ENCODE results near the gene CDKN1A.

The CDKN1A gene

GRCh38 chr6:36663504-36664446 is 14.7 kb upstream of the CDKN1A start:
- no peak for TF ChIP-seq GATA2 (IDR thresholded peaks at IDR 0.05; ENCODE audit: low read depth, low read length)

DNA sequence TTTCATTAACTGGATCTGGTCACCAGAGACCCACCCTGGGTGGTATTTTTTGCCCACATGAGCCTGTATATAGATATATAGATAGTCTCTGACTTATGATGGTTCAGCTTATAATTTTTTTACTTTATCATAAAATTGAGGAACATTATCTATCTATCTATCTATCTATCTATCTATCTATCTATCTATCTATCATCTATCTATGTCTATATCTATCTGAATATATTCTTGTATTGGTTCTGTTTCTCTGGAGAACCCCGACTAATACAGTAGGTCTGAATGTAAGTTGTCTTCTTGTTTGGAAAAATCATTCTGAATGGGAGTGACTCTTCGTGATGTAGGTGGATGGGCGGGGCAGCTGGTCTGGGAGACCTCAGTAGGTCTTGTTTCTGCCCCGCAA is 13.3 kb upstream of the CDKN1A start:
- TF ChIP-seq GATA2 (IDR thresholded peaks at IDR 0.05; ENCODE audit: low read depth, low read length) (no peak), GATA3 (IDR thresholded peaks at IDR 0.05; ENCODE audit: low read depth, low read length) (no peak)

DNA sequence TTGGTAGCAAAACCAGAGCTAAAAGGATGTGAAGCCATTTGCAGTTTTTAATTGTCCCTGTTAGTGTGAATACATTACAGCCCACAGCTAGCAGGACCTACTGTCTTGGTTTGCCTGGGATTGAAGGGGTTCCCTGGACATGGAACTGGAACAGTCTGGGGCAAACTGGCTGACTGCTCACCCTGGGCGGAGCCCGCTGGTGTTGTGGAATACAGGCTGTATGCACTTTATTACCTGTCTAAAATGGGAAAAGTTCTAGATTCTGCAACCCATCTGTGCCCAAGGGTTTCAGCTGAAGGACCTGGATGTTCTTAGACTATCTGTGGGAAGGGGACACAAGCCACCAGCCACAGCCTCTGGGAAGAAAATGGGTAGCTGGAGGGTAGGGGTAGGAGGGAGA is 12.2 kb upstream of the CDKN1A start:
- TF ChIP-seq GATA2 (IDR thresholded peaks at IDR 0.05; ENCODE audit: low read depth, low read length) (no peak), GATA3 (IDR thresholded peaks at IDR 0.05; ENCODE audit: low read depth, low read length) (no peak)

DNA sequence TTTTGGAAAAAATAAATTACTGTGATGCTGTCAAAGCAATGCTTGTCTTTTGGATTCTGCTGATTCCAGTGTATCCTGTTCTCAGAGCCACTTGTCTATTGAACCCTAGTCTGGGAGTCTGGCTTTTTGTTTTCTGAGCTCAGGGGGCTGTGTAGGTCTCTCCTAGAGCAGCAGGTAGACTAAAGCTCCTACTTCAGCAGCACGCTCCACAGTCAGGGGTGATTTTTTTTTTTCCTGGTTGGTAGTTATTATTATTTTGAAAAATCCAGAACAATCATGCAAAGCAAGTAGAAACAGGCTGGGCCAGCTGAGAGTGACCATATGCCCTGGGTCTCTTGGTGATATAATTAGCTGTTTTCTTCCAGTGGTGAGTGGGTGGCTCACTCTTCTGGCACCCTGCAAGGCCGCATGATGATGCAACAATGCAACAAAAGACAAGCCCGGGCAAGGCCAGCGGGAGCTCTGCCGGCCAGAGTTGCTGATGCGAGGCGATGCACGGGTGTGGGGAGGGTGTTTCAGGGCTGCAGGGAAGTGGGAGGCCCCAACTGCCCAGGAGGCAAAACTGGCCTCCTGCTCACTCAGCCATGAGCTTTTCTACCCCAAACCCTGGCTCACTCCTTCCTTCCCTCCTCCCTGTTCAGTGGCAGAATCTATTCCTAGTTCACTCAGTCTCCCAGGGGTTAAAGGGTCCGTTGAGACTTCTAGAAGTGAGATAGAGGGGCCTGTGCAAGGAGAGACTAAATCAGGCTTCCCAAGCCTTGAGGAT is 11.5 kb upstream of the CDKN1A start:
- no peak for TF ChIP-seq GATA3 (IDR thresholded peaks at IDR 0.05; ENCODE audit: low read depth, low read length)
- no peak for TF ChIP-seq GATA2 (IDR thresholded peaks at IDR 0.05; ENCODE audit: low read depth, low read length)

- TF ChIP-seq GATA3 (IDR thresholded peaks at IDR 0.05; ENCODE audit: low read depth, low read length) (no peak), GATA2 (IDR thresholded peaks at IDR 0.05; ENCODE audit: low read depth, low read length) (no peak)
These were observed 9.9 kb upstream of the CDKN1A start for GRCh38 chr6:36668591-36668990.

DNA sequence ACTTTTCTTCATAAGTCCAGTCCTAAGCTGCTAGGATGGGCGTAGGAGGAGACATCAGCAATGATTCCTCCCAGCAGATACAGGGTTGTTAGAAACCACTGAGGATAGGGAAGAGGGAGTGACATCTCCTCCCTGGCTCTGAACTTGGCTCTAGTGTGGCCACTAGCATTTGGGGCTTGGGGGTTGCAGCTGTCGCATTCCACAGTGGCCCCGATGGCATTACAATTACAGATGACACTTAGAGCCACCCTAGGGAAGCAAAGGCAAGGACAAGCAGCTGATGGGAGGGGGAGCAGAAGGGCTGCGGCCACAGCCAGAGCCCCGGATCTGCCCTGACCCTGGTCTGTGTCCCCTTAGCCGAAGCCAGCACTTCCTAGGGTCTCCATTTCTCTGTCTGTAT is 9.5 kb upstream of the CDKN1A start:
- TF ChIP-seq GATA2 (IDR thresholded peaks at IDR 0.05; ENCODE audit: low read depth, low read length) (no peak), GATA3 (IDR thresholded peaks at IDR 0.05; ENCODE audit: low read depth, low read length) (no peak)

DNA sequence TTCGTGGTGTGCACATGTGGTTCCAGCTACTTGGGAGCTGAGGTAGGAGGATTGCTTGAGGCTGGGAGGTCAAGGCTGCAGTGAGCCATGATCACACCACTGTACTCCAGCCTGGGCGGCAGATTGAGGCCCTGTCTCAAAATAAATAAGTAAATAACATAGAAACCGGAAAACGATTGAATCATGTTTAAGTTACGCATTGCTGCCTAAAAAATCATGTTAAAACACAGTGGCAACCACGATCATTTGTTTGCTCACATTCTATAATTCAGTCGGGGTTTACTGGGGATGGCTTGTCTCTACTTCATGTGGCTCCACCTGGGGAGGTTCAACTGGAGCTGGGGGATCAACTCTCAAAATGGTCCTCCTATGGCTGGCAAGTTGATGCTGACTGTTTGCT is 8.2 kb upstream of the CDKN1A start:
- TF ChIP-seq GATA2 (IDR thresholded peaks at IDR 0.05; ENCODE audit: low read depth, low read length) (no peak), GATA3 (IDR thresholded peaks at IDR 0.05; ENCODE audit: low read depth, low read length) (no peak)

- no peak for TF ChIP-seq GATA3 (IDR thresholded peaks at IDR 0.05; ENCODE audit: low read depth, low read length)
- TF ChIP-seq GATA2 (IDR thresholded peaks at IDR 0.05; ENCODE audit: low read depth, low read length), result no peak
These were observed 6.7 kb upstream of the CDKN1A start for GRCh38 chr6:36671687-36672375.

DNA sequence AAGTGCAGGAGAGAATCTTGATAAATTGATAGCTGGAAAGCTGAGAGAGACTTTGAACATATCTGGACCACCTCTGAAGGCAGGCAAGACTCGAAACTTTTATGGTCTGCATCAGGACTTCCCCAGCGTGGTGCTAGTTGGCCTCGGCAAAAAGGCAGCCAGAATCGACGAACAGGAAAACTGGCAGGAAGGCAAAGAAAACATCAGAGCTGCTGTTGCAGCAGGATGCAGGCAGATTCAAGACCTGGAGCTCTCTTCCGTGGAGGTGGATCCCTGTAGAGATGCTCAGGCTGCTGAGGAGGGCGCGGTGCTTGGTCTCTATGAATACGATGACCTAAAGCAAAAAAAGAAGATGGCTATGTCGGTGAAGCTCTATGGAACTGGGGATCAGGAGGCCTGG is 4.6 kb upstream of the CDKN1A start:
- TF ChIP-seq GATA3 (IDR thresholded peaks at IDR 0.05; ENCODE audit: low read depth, low read length), result no peak
- TF ChIP-seq GATA2 (IDR thresholded peaks at IDR 0.05; ENCODE audit: low read depth, low read length), result no peak

DNA sequence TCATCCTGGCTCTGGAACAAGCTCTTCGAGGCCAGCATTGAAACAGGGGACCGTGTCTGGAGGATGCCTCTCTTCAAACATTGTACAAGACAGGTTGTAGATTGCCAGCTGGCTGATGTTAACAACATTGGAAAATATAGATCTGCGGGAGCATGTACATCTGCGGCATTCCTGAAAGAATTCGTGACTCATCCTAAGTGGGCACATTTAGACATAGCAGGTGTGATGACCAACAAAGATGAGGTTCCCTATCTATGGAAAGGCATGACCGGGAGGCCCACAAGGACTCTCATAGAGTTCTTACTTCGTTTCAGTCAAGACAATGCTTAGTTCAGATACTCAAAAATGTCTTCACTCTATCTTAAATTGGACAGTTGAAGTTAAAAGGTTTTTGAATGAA is 3.6 kb upstream of the CDKN1A start:
- TF ChIP-seq GATA3 (IDR thresholded peaks at IDR 0.05; ENCODE audit: low read depth, low read length), result no peak
- no peak for TF ChIP-seq GATA2 (IDR thresholded peaks at IDR 0.05; ENCODE audit: low read depth, low read length)

DNA sequence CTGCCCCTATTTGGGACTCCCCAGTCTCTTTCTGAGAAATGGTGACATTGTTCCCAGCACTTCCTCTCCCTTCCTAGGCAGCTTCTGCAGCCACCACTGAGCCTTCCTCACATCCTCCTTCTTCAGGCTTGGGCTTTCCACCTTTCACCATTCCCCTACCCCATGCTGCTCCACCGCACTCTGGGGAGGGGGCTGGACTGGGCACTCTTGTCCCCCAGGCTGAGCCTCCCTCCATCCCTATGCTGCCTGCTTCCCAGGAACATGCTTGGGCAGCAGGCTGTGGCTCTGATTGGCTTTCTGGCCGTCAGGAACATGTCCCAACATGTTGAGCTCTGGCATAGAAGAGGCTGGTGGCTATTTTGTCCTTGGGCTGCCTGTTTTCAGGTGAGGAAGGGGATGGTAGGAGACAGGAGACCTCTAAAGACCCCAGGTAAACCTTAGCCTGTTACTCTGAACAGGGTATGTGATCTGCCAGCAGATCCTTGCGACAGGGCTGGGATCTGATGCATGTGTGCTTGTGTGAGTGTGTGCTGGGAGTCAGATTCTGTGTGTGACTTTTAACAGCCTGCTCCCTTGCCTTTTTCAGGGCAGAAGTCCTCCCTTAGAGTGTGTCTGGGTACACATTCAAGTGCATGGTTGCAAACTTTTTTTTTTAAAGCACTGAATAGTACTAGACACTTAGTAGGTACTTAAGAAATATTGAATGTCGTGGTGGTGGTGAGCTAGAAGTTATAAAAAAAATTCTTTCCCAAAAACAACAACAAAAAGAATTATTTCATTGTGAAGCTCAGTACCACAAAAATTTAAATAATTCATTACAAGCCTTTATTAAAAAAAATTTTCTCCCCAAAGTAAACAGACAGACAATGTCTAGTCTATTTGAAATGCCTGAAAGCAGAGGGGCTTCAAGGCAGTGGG is 2.1 kb upstream of the CDKN1A start:
- TF ChIP-seq GATA2 (IDR thresholded peaks at IDR 0.05; ENCODE audit: low read depth, low read length) (no peak), GATA3 (IDR thresholded peaks at IDR 0.05; ENCODE audit: low read depth, low read length) (no peak)

DNA sequence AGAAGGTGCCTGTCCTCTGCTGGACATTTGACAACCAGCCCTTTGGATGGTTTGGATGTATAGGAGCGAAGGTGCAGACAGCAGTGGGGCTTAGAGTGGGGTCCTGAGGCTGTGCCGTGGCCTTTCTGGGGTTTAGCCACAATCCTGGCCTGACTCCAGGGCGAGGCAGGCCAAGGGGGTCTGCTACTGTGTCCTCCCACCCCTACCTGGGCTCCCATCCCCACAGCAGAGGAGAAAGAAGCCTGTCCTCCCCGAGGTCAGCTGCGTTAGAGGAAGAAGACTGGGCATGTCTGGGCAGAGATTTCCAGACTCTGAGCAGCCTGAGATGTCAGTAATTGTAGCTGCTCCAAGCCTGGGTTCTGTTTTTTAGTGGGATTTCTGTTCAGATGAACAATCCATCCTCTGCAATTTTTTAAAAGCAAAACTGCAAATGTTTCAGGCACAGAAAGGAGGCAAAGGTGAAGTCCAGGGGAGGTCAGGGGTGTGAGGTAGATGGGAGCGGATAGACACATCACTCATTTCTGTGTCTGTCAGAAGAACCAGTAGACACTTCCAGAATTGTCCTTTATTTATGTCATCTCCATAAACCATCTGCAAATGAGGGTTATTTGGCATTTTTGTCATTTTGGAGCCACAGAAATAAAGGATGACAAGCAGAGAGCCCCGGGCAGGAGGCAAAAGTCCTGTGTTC is 1.3 kb upstream of the CDKN1A start:
- TF ChIP-seq GATA3 (IDR thresholded peaks at IDR 0.05; ENCODE audit: low read depth, low read length), result no peak
- TF ChIP-seq GATA2 (IDR thresholded peaks at IDR 0.05; ENCODE audit: low read depth, low read length), result no peak
